GM21447 (cell line): ENCODE data around the gene NEDD4.
"Not testable (repeated sequence)": the region's sequence is repeated elsewhere in the genome, so short reads cannot be mapped to it uniquely, and the experiment has no call there.

ENCODE experiments used
- ATAC-seq: cut with Tn5 transposase; IDR thresholded peaks from one replicate; pipeline ENCODE4 v1.9.1; 2021; ENCODE audit not compliant: unreplicated experiment

Gene NEDD4

GRCh38 chr15:55959744-55960447 is 33.5 kb downstream of the NEDD4 start:
- ATAC-seq = no peak

- ATAC-seq = no peak
Measured at GRCh38 chr15:55958349-55958748, 35.1 kb downstream of the NEDD4 start.

GRCh38 chr15:55954862-55955605 is 38.4 kb downstream of the NEDD4 start:
- no peak for ATAC-seq

DNA sequence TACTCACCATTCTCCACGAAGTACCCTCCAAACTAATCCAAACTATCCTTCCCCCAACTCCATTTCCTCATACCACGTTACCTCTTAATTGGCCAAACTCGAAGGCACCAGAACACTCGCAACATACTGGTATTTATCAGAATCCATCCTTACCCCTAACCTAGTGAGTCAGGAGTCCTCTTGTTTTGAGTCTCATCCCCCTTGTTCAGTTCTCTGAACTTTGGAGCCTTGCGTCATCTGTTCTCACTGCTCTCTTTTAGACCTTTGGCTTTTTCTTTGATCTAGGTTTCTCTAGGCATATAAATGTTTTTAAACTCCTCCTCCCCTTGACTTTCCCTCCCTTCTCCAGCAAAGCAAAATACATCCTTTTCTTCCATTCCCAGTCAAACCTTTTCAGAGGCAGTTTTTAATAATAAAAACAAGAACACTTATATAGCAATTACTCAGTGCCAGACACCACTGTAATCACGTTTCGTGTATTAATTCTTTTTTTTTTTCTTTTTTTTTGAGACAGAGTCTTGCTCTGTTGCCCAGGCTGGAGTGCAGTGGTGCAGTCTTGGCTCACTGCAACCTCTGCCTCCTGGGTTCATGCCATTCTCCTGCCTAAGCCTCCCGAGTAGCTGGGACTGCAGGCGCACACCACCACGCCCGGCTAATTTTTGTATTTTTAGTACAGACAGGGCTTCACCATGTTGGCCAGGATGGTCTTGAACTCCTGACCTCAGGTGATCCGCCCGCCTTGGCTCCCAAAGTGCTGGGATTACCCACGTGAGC is 40.7 kb downstream of the NEDD4 start:
- not testable (repeated sequence) for ATAC-seq

GRCh38 chr15:55944606-55945005 is 48.8 kb downstream of the NEDD4 start:
- ATAC-seq = not testable (repeated sequence)

DNA sequence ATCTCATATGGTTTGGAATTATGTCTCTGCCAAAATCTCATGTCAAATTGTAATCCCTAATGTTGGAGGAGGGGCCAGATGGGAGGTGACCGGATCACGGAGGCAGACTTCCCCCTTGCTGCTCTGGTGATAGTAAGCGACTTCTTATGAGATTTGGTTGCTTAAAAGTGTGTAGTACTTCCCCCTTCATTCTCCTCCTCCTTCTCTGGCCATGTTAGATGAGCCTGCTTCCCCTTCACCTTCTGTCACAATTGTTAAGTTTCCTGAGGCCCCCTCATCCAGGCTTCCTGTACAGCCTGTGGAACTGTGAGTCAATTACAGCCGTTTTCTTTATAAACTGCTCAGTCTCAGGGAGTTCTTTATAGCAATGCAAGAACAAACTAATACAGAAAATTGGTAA is 51.1 kb downstream of the NEDD4 start:
- no peak for ATAC-seq

GRCh38 chr15:55937040-55937439 is 56.4 kb downstream of the NEDD4 start:
- ATAC-seq = no peak

- no peak for ATAC-seq
Measured at GRCh38 chr15:55928955-55929354, 64.5 kb downstream of the NEDD4 start.

- no peak for ATAC-seq
Measured at GRCh38 chr15:55921744-55922143, 71.7 kb downstream of the NEDD4 start.

- no peak for ATAC-seq
Measured at GRCh38 chr15:55917881-55918296, 75.5 kb downstream of the NEDD4 start.

DNA sequence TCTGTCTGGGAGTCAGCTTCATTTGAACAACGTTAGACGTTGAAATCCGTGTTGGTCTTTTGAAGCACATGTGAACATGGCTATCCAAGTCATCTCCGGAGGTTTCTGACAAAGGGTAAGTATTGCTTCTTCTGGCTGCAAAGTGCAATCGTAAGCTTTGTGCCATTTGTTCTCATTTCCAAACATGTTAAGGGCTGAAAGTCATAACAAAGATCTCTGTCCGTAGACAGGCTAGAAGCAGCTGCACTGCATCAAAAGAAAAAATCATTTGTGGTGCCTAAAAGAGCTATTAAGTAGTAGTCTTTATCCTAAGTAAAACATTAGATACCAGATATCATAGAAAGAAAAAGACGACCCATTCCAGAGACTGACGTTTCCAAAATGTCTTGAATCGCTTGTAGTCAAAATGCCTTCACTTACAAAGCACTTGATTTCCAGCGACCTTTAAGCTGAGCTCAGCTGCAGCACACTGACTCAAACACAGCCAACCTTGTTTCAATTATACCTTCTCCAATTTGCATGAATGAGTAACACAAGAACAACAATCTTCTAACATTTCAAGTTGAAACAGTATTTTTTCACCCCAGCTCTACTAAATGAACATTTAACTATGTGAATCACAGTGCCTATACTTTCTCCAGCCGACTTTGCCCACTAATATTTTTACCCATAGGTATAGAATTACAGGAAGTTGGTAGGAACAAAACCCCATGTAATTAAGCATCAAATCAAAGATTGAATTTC is 76.6 kb downstream of the NEDD4 start:
- no peak for ATAC-seq

DNA sequence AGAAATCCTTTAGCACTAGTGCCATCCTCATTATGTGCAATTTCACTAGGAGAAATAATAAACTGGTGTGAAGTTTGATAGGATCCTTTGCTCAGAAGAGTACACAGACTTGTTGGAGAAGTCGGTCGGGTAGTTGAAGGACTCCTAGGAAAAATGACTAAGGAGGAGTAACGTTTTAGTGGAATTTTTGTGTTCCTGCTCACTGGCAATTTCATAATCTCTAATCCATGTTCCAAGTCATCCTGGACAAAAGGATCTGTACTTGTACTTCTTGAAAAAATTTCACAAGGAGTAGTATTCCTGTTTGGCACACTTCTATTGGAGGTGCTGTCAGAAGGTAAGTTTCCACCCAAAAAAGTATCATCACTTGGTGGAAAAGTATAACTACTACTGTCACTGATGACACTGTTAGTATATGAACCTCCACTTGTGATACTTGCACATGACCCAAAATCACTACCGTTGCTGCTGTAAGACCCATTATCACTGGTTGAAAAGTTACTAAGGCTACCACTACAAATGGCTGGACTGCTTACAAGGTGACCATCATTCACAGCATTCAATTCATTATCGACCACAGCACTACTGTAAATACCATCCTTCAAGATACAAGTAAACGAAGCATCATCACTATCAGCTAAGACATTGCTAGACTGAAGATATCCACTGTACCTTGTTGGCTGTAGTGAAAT is 77.4 kb downstream of the NEDD4 start:
- ATAC-seq = no peak

GRCh38 chr15:55915221-55915620 is 78.2 kb downstream of the NEDD4 start:
- ATAC-seq = no peak

DNA sequence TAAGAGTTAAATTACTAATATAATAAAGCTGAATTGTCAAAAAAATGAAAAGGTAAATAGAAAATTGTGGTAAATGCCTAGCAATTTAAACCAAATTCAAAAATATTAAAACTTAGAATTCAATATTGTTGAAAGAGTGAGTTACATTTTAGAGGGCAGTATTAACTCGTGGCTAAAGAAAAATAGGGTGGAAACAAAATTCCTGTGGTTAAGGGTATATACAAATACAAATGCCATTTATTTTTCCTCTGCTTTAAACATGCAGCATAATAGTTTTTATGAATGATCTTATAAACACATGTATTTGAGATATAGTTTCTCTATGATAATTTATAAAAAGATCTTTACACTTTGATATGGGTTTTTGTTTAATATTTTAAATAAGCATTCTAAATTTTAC is 79.0 kb downstream of the NEDD4 start:
- no peak for ATAC-seq

DNA sequence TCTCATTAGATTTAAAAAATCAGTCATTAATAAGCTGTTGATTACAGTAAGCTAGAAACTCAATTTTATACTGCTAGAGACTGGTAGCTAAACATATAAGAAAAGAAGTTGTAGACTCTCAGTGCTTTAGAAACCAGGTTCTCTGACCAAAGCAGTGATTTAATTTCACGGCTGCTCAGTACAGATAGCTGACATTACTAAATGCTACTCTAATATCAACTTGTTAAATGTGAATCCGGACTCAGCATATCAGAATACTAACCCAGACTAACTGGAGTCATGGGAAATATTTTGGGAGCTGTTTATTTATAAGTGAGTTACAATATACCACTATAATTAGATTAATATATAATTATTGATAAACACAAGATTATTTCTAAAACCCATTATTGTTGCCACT is 80.4 kb downstream of the NEDD4 start:
- no peak for ATAC-seq

- ATAC-seq = no peak
Measured at GRCh38 chr15:55909036-55909811, 84.2 kb downstream of the NEDD4 start.

DNA sequence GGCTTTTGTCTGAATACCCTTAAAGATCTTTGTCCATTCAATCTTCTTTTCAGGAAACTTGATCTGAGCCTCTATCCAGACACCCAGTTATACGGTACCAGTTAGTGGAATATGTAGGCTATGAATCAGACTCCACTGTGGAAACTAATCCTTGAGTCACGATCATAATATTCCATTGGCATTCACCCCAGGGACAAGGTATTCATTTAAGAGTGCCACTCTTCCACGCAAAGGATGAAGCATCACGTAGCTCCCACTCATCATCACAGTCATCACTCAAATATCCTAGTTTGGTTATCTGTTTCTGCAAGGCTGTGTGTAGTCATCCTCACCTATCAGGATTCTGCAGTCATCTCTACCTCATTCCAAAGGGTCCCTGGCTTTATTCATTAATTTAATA is 85.6 kb downstream of the NEDD4 start:
- ATAC-seq = no peak

GRCh38 chr15:55902981-55903380 is 90.4 kb downstream of the NEDD4 start:
- no peak for ATAC-seq

DNA sequence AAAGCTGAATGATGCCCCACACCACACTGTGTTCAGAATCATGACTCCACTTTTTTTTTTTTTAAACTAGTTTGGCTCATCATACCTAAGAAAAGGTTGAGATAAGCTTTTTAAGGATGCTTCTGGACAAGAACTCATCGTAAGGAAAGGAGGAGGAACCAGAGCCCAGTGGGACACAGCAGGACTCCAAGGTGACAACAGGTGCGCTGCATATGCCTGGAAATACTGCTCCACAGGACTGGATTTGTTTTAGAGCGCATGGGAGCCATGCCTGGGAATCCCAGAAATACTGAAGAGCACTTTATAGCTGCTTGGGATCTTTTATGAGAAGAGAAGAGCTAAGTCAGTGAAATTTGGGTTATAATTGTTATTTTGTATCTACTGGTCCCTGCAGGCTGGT is 93.4 kb downstream of the NEDD4 start:
- ATAC-seq = no peak

DNA sequence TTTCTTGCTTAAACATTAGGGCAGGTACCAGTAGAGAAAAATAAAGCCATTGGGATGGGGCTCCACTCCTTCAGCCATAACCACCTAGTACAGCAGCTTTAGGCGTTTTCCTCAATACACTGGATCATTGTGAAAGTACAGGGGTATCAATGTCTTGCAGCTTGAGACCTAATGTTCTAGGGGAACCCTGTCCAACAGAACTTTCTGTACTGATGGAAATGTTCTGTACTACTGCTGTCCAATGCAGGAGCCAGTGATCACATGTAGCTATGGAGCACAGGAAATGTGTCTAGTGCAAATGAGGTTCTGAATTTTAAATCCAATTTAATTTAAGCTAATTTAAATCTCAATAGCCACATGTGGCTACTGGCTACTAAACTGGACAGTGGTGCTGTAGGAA is 93.9 kb downstream of the NEDD4 start:
- no peak for ATAC-seq
